Osteocyte (in vitro differentiated cells): Measurements from ENCODE around the gene MVB12A. TPM values are rescaled to one million over a fixed set of nuclear protein-coding genes. Genes with fewer than 3 reads are reported as not detected.

Experiments
- total RNA-seq: library from RNA; stranded (reverse); gene quantifications from 2 replicates; pipeline ENCODE4 v1.2.1, GENCODE V29; 2021

MVB12A gene
- total RNA-seq, 1 donor from 2014 or later: 59.2 TPM

Other genes starting within 250 kb of the MVB12A start
- gene USE1, start 204.7 kb upstream of the MVB12A start, total RNA-seq: 36.1 and 37.5 TPM in 2 replicates
- gene OCEL1, start 193.8 kb upstream of the MVB12A start, total RNA-seq: 24.8 and 28.5 TPM in 2 replicates
- 43.9 and 44.2 TPM in 2 replicates for gene NR2F6, start 174.1 kb upstream of the MVB12A start, total RNA-seq
- gene USHBP1, start 155.3 kb upstream of the MVB12A start, total RNA-seq: not detected in 2 replicates
- gene BABAM1, start 152.6 kb upstream of the MVB12A start, total RNA-seq: 92.5 and 93.7 TPM in 2 replicates
- 0.99 and 1.5 TPM in 2 replicates for gene ANKLE1, start 138.1 kb upstream of the MVB12A start, total RNA-seq
- 5.0 and 6.1 TPM in 2 replicates for gene ABHD8, start 116.6 kb upstream of the MVB12A start, total RNA-seq
- 66.9 and 78.8 TPM in 2 replicates for gene MRPL34, start 114.2 kb upstream of the MVB12A start, total RNA-seq
- gene DDA1, start 110.5 kb upstream of the MVB12A start, total RNA-seq: 46.3 and 50.0 TPM in 2 replicates
- gene ANO8, start 85.2 kb upstream of the MVB12A start, total RNA-seq: 17.7 and 21.9 TPM in 2 replicates
- 27.2 and 28.9 TPM in 2 replicates for gene GTPBP3, start 82.5 kb upstream of the MVB12A start, total RNA-seq
- 0.26 TPM in 1 of 2 replicates, not detected in the other for gene PLVAP, start 42.7 kb upstream of the MVB12A start, total RNA-seq
- not detected in 2 replicates for gene CCDC194, start 25.9 kb upstream of the MVB12A start, total RNA-seq
- gene BST2, start 14.4 kb upstream of the MVB12A start, total RNA-seq: 1.8 and 2.3 TPM in 2 replicates
- gene TMEM221, start 28.6 kb downstream of the MVB12A start, total RNA-seq: 0.30 and 0.55 TPM in 2 replicates
- gene NXNL1, start 40.9 kb downstream of the MVB12A start, total RNA-seq: not detected in 2 replicates
- gene SLC27A1, start 50.5 kb downstream of the MVB12A start, total RNA-seq: 12.5 and 14.8 TPM in 2 replicates
- gene PGLS, start 91.6 kb downstream of the MVB12A start, total RNA-seq: 112 and 115 TPM in 2 replicates
- gene COLGALT1, start 135.6 kb downstream of the MVB12A start, total RNA-seq: 121 and 122 TPM in 2 replicates